Dermis blood vessel endothelial cell (primary cell): Measurements from ENCODE around the gene HOXA5. TPM values are rescaled to one million over a fixed set of nuclear protein-coding genes. Genes with fewer than 3 reads are reported as not detected.

Source experiments
- DNase-seq: peaks from one replicate; pipeline ENCODE4 v3.0.0; 2010
- total RNA-seq: library from RNA; depleted of rRNA; stranded (reverse); fragments of >200 nt; gene quantifications from 2 replicates; pipeline ENCODE4 v1.2.3, GENCODE V29; 2014

Gene HOXA5
- total RNA-seq, 1 donor from 2014 or later: 6.1 TPM

DNA sequence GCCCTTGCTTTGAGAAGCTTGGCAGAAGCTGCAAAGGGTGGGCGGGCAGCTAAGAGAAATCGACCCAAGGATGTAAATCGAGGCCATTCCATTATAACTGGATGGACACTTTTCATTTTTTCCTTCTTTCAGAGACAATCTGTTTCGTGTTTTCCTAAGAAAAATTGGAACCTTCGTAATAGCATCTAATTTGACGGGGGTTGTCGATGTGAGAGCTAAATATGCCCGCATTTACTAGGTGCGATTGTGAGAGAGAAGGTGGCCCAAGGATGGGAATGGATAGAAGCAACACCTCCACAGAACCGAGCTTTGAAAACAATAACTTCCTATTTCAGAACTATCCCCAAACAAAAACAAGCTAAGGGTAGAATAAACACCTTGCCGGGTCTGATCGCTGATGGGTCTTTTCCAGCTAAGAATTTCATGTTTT is 12.1 kb downstream of the HOXA5 start:
- DNase-seq: no peak

DNA sequence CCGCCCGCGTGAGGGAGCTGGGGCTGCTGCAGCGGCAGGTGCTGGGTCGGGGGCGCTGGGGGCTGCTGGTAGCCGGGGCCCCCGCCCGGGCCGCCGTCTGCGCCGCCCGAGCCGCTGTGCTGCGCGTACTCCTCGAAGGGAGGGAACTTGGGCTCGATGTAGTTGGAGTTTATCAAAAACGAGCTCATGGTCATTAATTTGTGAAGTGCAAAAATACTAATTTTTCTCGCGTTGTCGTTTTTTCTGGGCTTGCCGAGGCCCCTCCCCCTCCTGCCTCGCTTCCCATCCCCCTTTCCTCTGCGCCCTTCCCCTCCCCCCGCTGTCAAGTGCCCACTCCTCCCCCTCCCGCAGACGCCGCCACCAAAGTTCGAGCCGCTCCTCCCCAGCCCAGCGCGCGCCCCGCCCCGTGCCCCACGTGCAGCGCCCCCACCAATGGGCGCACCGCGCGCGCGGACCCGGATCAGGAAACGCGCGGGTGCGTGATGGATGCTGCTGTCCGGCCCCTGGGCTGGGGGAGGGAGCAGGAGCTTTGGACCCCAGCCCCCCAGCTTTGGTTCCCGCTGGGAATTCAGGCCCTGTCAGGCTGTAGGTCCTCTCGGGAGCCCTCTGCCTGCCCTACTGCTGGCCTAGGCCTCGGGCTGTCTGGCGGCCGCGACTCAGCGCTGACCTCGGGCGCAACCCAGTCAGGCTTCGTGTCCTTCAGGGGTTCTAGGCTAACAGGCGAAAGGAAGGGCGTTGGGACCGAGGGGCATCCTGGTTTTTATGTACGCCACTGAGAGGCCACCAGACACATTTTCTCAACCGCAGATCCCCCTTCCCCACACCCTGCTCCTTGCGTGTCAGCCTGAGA is 12.7 kb downstream of the HOXA5 start, which contains the start of gene HOXA4:
Gene HOXA4 (minus strand): TSS at position 218 of the 850 bp plus-strand sequence. CDS start 24 bp downstream, at position 194.
- peak; percentile 96 for DNase-seq

GRCh38 chr7:27129729-27130539 is 13.5 kb downstream of the HOXA5 start:
- DNase-seq: peak; percentile 80

DNA sequence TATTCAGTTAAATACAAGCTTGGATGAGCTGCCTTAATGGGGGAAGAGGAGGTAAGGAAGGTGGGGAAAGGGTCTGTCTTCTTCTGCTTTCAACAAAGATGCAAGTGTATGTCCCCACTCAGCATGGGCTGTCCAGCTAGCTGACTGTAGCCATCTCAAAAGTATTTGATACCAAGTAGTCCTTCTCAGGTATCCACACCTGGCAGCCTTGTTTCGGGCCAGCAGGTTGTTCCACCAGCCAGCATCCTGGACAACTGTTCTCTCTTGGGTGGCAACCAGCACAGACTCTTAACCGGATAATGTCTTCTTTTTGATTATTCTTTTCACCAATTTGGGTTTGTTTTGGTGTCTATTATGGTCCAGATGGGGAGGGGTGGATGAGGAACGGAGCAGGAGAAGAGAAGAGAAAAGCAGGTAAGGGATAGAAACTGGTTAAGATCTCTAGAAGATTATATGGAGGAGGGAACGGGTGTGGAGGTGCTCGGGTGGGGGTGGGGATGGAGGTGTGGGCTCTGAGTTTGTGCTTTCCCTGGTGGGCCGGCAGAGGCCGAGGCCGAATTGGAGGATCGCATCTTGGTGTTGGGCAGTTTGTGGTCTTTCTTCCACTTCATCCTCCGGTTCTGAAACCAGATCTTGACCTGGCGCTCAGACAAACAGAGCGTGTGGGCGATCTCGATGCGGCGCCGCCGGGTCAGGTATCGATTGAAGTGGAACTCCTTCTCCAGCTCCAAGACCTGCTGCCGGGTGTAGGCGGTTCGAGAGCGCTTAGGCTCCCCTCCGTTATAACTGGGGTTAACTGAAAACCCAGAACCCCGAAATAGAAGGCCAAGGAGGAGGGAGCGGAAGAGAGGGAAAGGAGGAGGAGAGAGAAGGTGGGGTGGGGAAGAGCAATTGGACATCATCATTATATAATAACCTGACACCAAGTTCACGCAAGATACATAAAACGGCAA is 14.4 kb downstream of the HOXA5 start:
- no peak for DNase-seq

GRCh38 chr7:27128034-27128433 is 15.4 kb downstream of the HOXA5 start:
- DNase-seq: no peak

DNA sequence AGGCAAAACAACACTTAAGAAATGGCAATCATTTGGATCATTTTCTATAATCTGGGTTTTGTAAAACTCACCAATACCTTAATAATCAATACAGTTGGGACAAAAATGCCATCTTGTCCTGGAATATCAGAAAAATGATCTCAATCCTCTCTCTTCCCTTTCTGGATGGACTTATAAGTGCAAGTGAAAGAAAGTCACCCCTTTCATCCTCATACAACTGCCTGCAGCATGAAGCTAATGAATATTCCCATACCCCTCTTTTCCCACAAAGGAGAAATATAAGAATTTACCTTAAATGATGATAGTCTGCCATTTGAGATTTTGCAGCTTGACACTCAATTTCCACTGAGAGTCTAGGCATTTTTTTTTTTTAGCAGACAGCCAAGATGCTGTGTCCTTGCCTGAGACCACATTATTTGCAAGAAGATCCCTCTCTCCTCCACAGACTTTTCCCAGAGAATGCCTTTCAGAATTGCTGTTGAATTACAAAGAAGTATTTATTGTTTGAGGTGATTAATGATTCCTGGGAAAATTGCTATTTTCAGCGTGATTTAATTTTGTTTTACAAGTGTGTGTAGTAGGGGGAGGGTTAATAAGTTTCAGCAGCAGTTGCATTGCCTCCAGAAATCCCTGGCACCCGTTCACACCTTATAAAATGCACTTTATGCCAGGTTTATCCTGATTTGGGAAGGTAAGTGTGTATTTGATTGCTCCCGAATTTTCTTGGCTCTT is 16.7 kb downstream of the HOXA5 start:
- DNase-seq: no peak

- no peak for DNase-seq
These were observed 17.5 kb downstream of the HOXA5 start for GRCh38 chr7:27125986-27126394.

GRCh38 chr7:27124902-27125689 is 18.4 kb downstream of the HOXA5 start:
- DNase-seq: peak; percentile 43

DNA sequence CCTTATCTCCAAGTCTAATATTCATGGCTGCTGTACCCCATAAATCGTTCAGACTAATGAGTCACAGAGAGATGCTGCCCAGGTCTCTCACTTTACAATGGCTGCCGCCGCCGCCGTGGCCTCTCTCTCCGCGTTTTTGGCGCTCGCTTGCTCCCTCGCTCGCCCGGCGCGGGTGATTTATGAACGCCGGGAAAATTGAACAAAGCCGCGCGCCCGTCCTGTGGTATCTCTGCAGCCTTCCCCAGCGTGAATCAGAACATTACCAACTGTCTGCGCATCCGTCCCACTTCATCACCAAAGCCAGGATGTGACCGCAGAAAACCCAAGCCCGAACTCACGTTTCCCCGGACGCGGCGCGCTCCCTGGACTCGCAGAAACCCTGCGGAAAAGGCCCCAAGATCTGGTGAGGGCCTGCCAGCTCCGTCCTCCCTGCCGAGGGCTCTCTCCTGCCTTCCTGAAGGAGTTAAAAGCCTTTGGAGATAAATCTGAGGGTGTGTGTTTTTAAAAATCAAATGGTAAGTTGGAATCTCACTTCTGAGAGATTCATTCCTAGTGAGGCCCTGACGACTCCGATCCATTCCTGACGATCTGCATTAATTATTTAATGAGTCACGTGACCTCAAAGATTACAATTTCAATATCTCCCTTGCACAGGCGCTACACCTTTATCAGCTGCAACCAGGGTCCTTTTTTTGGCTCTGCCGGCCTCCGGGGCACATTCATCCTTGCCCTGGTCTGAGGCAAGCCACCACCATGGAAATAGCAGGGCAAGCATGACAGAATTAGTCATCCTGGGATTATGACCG is 19.2 kb downstream of the HOXA5 start:
- DNase-seq: no peak

GRCh38 chr7:27123477-27124053 is 19.9 kb downstream of the HOXA5 start:
- DNase-seq: no peak

- DNase-seq: no peak
These were observed 20.4 kb downstream of the HOXA5 start for GRCh38 chr7:27123007-27123476.

GRCh38 chr7:27122077-27122910 is 21.2 kb downstream of the HOXA5 start:
- DNase-seq: no peak

- no peak for DNase-seq
These were observed 21.8 kb downstream of the HOXA5 start for GRCh38 chr7:27121684-27122076.

GRCh38 chr7:27119412-27119911 is 24.0 kb downstream of the HOXA5 start:
- no peak for DNase-seq

GRCh38 chr7:27118580-27118979 is 24.9 kb downstream of the HOXA5 start:
- DNase-seq: peak; percentile 24

DNA sequence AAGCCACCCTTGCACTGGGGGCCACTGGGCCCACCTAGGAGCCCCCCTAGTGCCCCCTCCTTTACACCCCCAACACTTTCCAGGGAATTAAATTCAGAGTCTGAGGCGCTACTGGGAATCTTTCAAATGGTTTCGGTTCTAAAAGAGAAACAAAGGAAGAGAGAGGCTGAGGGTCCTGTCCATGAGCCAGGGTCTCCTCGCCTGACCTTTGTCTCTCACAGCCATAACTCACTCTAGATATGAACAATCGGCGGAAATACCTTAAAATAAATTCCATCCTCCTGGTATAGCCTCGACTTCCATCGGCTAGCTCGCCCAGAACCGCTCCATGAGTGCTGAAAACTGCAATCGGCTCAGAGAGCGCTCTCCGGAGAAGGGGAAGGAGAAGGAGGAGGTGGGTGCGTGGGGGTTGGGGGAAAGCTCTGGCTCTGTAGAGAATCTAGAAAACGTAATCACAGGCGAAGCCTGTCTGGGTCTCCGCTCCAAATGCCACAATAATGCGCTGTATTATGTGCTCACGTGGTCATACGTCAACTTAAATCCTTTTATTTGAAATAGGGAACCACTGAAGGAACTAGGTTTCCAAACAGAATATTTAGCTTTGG is 25.5 kb downstream of the HOXA5 start:
- DNase-seq: peak; percentile 76

DNA sequence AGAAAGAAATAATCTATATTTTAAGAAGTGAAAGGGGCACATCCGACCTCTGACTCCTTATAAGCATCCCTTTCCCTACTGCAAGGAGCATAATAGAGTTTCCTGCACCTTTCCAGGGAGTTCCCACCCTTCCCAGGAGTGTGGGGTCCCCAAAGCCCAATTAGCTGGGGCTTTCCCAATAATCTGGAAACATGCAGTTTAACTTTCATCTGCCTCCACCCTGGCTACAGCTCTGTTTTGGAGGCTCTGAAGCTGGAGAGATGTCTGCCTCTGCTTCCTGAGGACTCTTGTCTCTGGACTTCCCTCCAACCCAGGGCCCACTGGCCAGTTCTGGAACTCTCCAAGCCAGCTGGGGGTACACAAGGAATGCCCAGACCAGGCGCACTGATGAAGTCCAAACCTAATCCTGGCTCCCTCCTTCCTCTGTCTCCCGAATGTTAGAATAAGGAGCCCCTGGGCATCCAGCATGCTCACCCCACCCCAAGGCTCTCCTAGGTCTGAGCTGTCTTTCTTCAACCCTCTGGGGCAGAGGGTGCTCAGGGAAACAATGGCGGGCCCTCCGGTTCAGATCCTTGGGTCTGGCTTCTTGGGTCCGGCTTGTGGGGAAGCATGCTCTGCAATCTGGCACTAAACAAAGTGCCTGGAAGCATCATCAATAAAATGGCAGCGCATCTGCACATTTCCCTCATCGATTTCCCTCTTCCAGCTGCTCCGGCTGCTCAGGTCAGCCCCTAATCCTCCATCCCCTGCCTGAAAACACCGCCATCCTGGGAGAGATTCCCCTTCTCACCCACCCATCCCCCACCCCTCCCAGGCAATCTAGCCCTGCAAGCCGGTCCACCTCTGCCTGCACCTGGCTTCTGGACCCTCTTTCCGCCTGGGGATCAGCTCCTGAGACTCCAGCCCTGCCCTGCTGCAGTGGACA is 26.3 kb downstream of the HOXA5 start:
- no peak for DNase-seq
